ENCODE data around the gene SLC22A5. TPM values are rescaled to one million over a fixed set of nuclear protein-coding genes. Genes with fewer than 3 reads are reported as not detected.

The SLC22A5 gene
- total RNA-seq, 1 experiment from 2014 or later = 3.6 TPM

GRCh38 chr5:132368186-132368585 is 1.3 kb upstream of the SLC22A5 start:
- H3K36me3 Mint-ChIP-seq = no peaks in the 10 kb centered on the region
- no peak for TF ChIP-seq JUN (CRISPR knock-in tag; IDR thresholded peaks at IDR 0.05)
- no peak for TF ChIP-seq PRRX2 (CRISPR knock-in tag; IDR thresholded peaks at IDR 0.05)
- TF ChIP-seq ATF3 (CRISPR knock-in tag; conservative IDR thresholded peaks at IDR 0.05) = no peak
- no peak for TF ChIP-seq GTF2I (CRISPR knock-in tag; conservative IDR thresholded peaks at IDR 0.05)
- TF ChIP-seq OVOL2 (CRISPR knock-in tag; IDR thresholded peaks at IDR 0.05; ENCODE audit: borderline replicate concordance) = no peak
- no peak for TF ChIP-seq AFF4 (CRISPR knock-in tag; IDR thresholded peaks at IDR 0.05; ENCODE audit: borderline replicate concordance)
- no peak for TF ChIP-seq TEAD4 (CRISPR knock-in tag; IDR thresholded peaks at IDR 0.05)
- TF ChIP-seq SOX15 (CRISPR knock-in tag; IDR thresholded peaks at IDR 0.05) = no peak
- no peak for TF ChIP-seq ZNF416 (CRISPR knock-in tag; IDR thresholded peaks at IDR 0.05)
- no peak for TF ChIP-seq HMGA2 (CRISPR knock-in tag; IDR thresholded peaks at IDR 0.05)
- no peak for TF ChIP-seq CTCF (IDR thresholded peaks at IDR 0.05)
- no peak for TF ChIP-seq TP53 (CRISPR knock-in tag; IDR thresholded peaks at IDR 0.05)
- no peak for TF ChIP-seq MAX (CRISPR knock-in tag; IDR thresholded peaks at IDR 0.05)
- no peak for TF ChIP-seq MXD4 (CRISPR knock-in tag; IDR thresholded peaks at IDR 0.05; ENCODE audit: borderline replicate concordance)
- no peak for TF ChIP-seq E2F4 (CRISPR knock-in tag; IDR thresholded peaks at IDR 0.05; ENCODE audit: borderline replicate concordance, low read depth)
- TF ChIP-seq NFE2L1 (CRISPR knock-in tag; IDR thresholded peaks at IDR 0.05) = no peak
- no peak for TF ChIP-seq ZNF423 (CRISPR knock-in tag; IDR thresholded peaks at IDR 0.05)
- DNase-seq (ENCODE audit: low spot score) = no peak

GRCh38 chr5:132369007-132369473 is 470 bp upstream of the SLC22A5 start:
- TF ChIP-seq SMAD3 (CRISPR knock-in tag; IDR thresholded peaks at IDR 0.05; ENCODE audit: borderline replicate concordance) = no peak
- TF ChIP-seq HMGXB4 (CRISPR knock-in tag; IDR thresholded peaks at IDR 0.05) = no peak
- no peak for TF ChIP-seq HMGA2 (CRISPR knock-in tag; IDR thresholded peaks at IDR 0.05)
- no peak for TF ChIP-seq GABPB1 (CRISPR knock-in tag; IDR thresholded peaks at IDR 0.05)
- no peak overlapping the region for H3K27ac Mint-ChIP-seq
- CTCF ChIA-PET = interaction anchor here (0.7 to 2.6 kb wide), 12 partner anchors 10 to 306 kb away, joined by 3 to 15 read pairs (median 4); partner anchors contain the start of gene SLC22A4
- no peak for DNase-seq (ENCODE audit: low spot score)
- no peak; the same call in 1 of the 2 replicates for ATAC-seq
- H3K9me3 Mint-ChIP-seq = no peaks in the 10 kb centered on the region
- no peaks in the 10 kb centered on the region for H3K36me3 Mint-ChIP-seq
- H3K27me3 Mint-ChIP-seq (ENCODE audit: low read depth) = peaks cover 16% of the 10 kb centered on the region
- peaks cover 9% of the 10 kb centered on the region for H3K4me1 Mint-ChIP-seq
- POLR2A ChIA-PET = interaction anchor here (0.6 to 1.4 kb wide), 3 partner anchors 50 to 126 kb away, joined by 3 to 8 read pairs (median 4); partner anchors contain the start of gene SLC22A4
- peak overlapping the region; percentile 69 for H3K4me3 Mint-ChIP-seq

More at GRCh38 chr5:132368186-132368585, 1.3 kb upstream of the SLC22A5 start:
- H3K4me1 Mint-ChIP-seq = peaks cover 9% of the 10 kb centered on the region
- POLR2A ChIA-PET = interaction anchor here (0.7 to 1.4 kb wide), 2 partner anchors 127 to 416 kb away, joined by 4 to 6 read pairs; no protein-coding TSS in a partner anchor
- H3K27ac Mint-ChIP-seq = no peak overlapping the region
- H3K27me3 Mint-ChIP-seq (ENCODE audit: low read depth) = peaks cover 16% of the 10 kb centered on the region
- no peak for ATAC-seq
- H3K4me3 Mint-ChIP-seq = no peak overlapping the region
- no peaks in the 10 kb centered on the region for H3K9me3 Mint-ChIP-seq
- CTCF ChIA-PET = interaction anchor here (1.2 to 2.6 kb wide), 5 partner anchors 35 to 305 kb away, joined by 3 to 15 read pairs (median 5); partner anchors contain the start of gene SLC22A4

All from WTC11 (cell line).